GM18867 (cell line): ENCODE data around the gene CFAP107.
A peak's percentile ranks its signal among the peaks of the same experiment; 100 is the strongest.
"Not testable (repeated sequence)": the region's sequence is repeated elsewhere in the genome, so short reads cannot be mapped to it uniquely, and the experiment has no call there.

Source experiments
- ATAC-seq: cut with Tn5 transposase; IDR thresholded peaks from one replicate; pipeline ENCODE4 v1.9.1; 2021; ENCODE audit warnings: mild to moderate bottlenecking, moderate library complexity; ENCODE audit not compliant: unreplicated experiment

The CFAP107 gene

GRCh38 chr1:12745992-12746323 lies at the start of gene CFAP107:
Gene CFAP107, plus strand, starts transcription at chr1:12746200. Its CDS starts 231 bp downstream, at chr1:12746431.
- ATAC-seq = peak; percentile 63

- ATAC-seq = no peak
These were observed 49.3 kb upstream of the CFAP107 start for GRCh38 chr1:12696658-12697057.

GRCh38 chr1:12697397-12697796 lies 48.6 kb upstream of the CFAP107 start:
- ATAC-seq = no peak

- ATAC-seq = no peak
These were observed 42.1 kb upstream of the CFAP107 start for GRCh38 chr1:12703821-12704451.

GRCh38 chr1:12706061-12706460 lies 39.9 kb upstream of the CFAP107 start:
- no peak for ATAC-seq

- no peak for ATAC-seq
These were observed 37.5 kb upstream of the CFAP107 start for GRCh38 chr1:12708396-12709090.

GRCh38 chr1:12709091-12709491 lies 36.9 kb upstream of the CFAP107 start:
- no peak for ATAC-seq

- ATAC-seq = no peak
These were observed 36.3 kb upstream of the CFAP107 start for GRCh38 chr1:12709696-12710095.

- no peak for ATAC-seq
These were observed 34.5 kb upstream of the CFAP107 start for GRCh38 chr1:12711536-12711935.

- ATAC-seq = no peak
These were observed 33.9 kb upstream of the CFAP107 start for GRCh38 chr1:12712076-12712475.

- ATAC-seq = no peak
These were observed 33.1 kb upstream of the CFAP107 start for GRCh38 chr1:12712929-12713328.

GRCh38 chr1:12713651-12714050 lies 32.3 kb upstream of the CFAP107 start:
- not testable (repeated sequence) for ATAC-seq

- no peak for ATAC-seq
These were observed 31.1 kb upstream of the CFAP107 start for GRCh38 chr1:12714710-12715475.

- ATAC-seq = no peak
These were observed 30.0 kb upstream of the CFAP107 start, which contains the start of gene AADACL3 for GRCh38 chr1:12715896-12716437. Gene AADACL3, plus strand, starts transcription at chr1:12716110. Its CDS starts 67 bp downstream, at chr1:12716177.

- no peak for ATAC-seq
These were observed 28.6 kb upstream of the CFAP107 start for GRCh38 chr1:12717301-12717838.

GRCh38 chr1:12722626-12723025 lies 23.4 kb upstream of the CFAP107 start:
- ATAC-seq = no peak

- no peak for ATAC-seq
These were observed 17.6 kb upstream of the CFAP107 start for GRCh38 chr1:12728391-12728790.

- no peak for ATAC-seq
These were observed 15.8 kb upstream of the CFAP107 start for GRCh38 chr1:12730156-12730555.

- ATAC-seq = not testable (repeated sequence)
These were observed 14.9 kb upstream of the CFAP107 start for GRCh38 chr1:12731084-12731483.

GRCh38 chr1:12734651-12735050 lies 11.3 kb upstream of the CFAP107 start:
- no peak for ATAC-seq

- ATAC-seq = no peak
These were observed 7.1 kb upstream of the CFAP107 start for GRCh38 chr1:12738934-12739333.
